Astrocyte (in vitro differentiated cells and primary cell): ENCODE measurements around the gene PREX1. TPM values are rescaled to one million over a fixed set of nuclear protein-coding genes. Genes with fewer than 3 reads are reported as not detected.
A peak's percentile ranks its signal among the peaks of the same experiment; 100 is the strongest.

Experiments
- DNase-seq: peaks from one replicate; pipeline ENCODE4 v3.0.0-alpha.2; 2010; ENCODE audit warnings: low read depth
- FAIRE-seq: peaks from 2 replicates; lab custom pipeline; 2011; peaks lifted over from hg19 to GRCh38; lab: Jason Lieb, UNC
- H2AFZ ChIP-seq: 2 replicates; pipeline ENCODE4 v1.6.0; 2012; ENCODE audit warnings: low read depth, low read length, inconsistent platforms
- H3K27ac ChIP-seq: 2 replicates; pipeline ENCODE4 v1.5.1; 2011; ENCODE audit warnings: low read depth, low read length, inconsistent platforms
- H3K27me3 ChIP-seq: 2 replicates; pipeline ENCODE4 v1.6.0; 2011; ENCODE audit warnings: low read length, inconsistent platforms; ENCODE audit not compliant: insufficient read depth
- H3K36me3 ChIP-seq: 2 replicates; pipeline ENCODE4 v1.5.1; 2011; ENCODE audit warnings: low read length, inconsistent platforms; ENCODE audit not compliant: insufficient read depth
- H3K4me1 ChIP-seq: 2 replicates; pipeline ENCODE4 v1.5.1; 2011; ENCODE audit warnings: low read length, inconsistent platforms; ENCODE audit not compliant: insufficient read depth
- H3K4me2 ChIP-seq: 2 replicates; pipeline ENCODE4 v1.6.0; 2012; ENCODE audit warnings: low read length, inconsistent platforms
- H3K4me3 ChIP-seq: 2 replicates; pipeline ENCODE4 v1.5.1; 2011; ENCODE audit warnings: low read depth, mild to moderate bottlenecking, low read length, inconsistent platforms; ENCODE audit not compliant: insufficient read depth
- H3K79me2 ChIP-seq: 2 replicates; pipeline ENCODE4 v1.6.0; 2012; ENCODE audit warnings: mild to moderate bottlenecking, low read length, inconsistent platforms; ENCODE audit not compliant: insufficient read depth
- H3K9ac ChIP-seq: 2 replicates; pipeline ENCODE4 v1.6.0; 2012; ENCODE audit warnings: mild to moderate bottlenecking, low read length, inconsistent platforms
- H3K9me3 ChIP-seq: 2 replicates; pipeline ENCODE4 v1.5.1; 2012; ENCODE audit warnings: low read depth, mild to moderate bottlenecking, low read length, inconsistent platforms; ENCODE audit not compliant: insufficient read depth
- H4K20me1 ChIP-seq: 2 replicates; pipeline ENCODE4 v1.6.0; 2012; ENCODE audit warnings: low read length, inconsistent platforms; ENCODE audit not compliant: insufficient read depth
- H3K27ac Mint-ChIP-seq: one replicate; pipeline ENCODE4 v1.8.0; 2021; ENCODE audit warnings: mild to moderate bottlenecking, mixed read lengths; ENCODE audit not compliant: unreplicated experiment
- H3K27me3 Mint-ChIP-seq: one replicate; pipeline ENCODE4 v1.8.0; 2021; ENCODE audit warnings: low read depth, mixed read lengths; ENCODE audit not compliant: unreplicated experiment
- H3K36me3 Mint-ChIP-seq: one replicate; pipeline ENCODE4 v1.8.0; 2021; ENCODE audit warnings: low read depth, mixed read lengths; ENCODE audit not compliant: unreplicated experiment
- H3K4me1 Mint-ChIP-seq: one replicate; pipeline ENCODE4 v1.8.0; 2021; ENCODE audit warnings: low read depth, mixed read lengths; ENCODE audit not compliant: unreplicated experiment
- H3K4me3 Mint-ChIP-seq: one replicate; pipeline ENCODE4 v1.8.0; 2021; ENCODE audit warnings: mild to moderate bottlenecking, moderate library complexity, mixed read lengths; ENCODE audit not compliant: unreplicated experiment
- H3K9me3 Mint-ChIP-seq: one replicate; pipeline ENCODE4 v1.8.0; 2021; ENCODE audit warnings: mild to moderate bottlenecking, mixed read lengths; ENCODE audit not compliant: unreplicated experiment
- CTCF ChIP-seq: IDR thresholded peaks from 2 replicates; pipeline ENCODE4 v1.5.1; 2011; ENCODE audit warnings: low read depth, mild to moderate bottlenecking, inconsistent platforms, low read length, moderate library complexity; ENCODE audit not compliant: insufficient read depth
- EZH2 ChIP-seq: IDR thresholded peaks from 2 replicates; pipeline ENCODE4 v1.6.1; 2012; ENCODE audit warnings: mild to moderate bottlenecking, low read length, inconsistent platforms; ENCODE audit not compliant: insufficient read depth
- total RNA-seq: library from RNA; stranded (reverse); gene quantifications from 2 replicates; pipeline ENCODE4 v1.2.1, GENCODE V29; 2021

PREX1 gene
- total RNA-seq, 1 donor from 2014 or later, result 3.5 TPM

DNA sequence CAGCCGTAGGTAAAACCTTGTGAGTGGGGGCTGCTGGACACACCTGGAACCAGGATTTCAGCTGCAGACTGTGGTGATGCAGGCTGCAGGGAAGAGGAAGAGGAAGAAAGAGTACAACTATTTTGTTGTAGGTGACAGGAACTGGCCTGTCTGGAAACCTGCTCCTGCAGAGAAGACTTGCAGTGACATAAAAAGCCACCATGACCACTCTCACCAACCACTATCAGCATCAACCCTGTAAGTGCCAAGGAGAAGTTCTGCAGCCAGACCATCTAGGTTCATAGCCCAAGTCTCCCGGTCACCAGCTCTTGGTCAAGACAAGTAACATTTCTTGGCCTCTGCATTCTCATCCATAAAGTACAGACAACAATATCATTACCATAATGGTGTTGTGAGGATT, 91.2 kb downstream of the PREX1 start:
- no peak for TF ChIP-seq CTCF
- no peak for TF ChIP-seq EZH2
- Histone ChIP-seq H3K36me3 (no peaks in the 10 kb centered on the region), H3K4me3 (no peak overlapping the region), H4K20me1 (peaks cover 9% of the 10 kb centered on the region), H3K4me1 (peaks cover 7% of the 10 kb centered on the region), H3K9ac (no peak overlapping the region), H3K4me2 (no peak overlapping the region), H3K27ac (no peak overlapping the region), H2AFZ (no peak overlapping the region), H3K27me3 (no peaks in the 10 kb centered on the region), H3K79me2 (no peaks in the 10 kb centered on the region), H3K9me3 (no peaks in the 10 kb centered on the region)
- Mint-ChIP-seq H3K9me3 (peaks cover 13% of the 10 kb centered on the region), H3K4me1 (peaks cover 12% of the 10 kb centered on the region), H3K4me3 (no peak overlapping the region), H3K27me3 (peaks cover 4% of the 10 kb centered on the region), H3K36me3 (peaks cover 3% of the 10 kb centered on the region), H3K27ac (no peak overlapping the region)
- FAIRE-seq, result no peak
- DNase-seq, result no peak

DNA sequence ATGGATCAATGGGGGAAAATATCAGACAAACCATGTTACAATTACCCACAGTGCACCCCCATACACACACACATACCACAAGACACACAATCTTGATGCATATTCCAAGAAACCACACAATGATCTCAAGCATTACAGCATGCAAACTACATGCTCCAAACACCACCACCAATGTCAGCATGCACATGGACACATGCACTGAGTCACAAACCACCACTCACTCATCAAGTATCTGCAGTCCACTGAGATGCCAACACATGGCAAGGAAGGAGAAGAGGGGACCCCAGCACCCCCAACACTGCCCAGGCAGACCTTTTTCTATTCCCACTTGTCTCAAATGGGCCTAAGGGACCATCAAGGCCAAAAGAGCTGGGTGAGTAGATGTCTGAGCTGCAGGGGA, 91.6 kb downstream of the PREX1 start:
- DNase-seq, result peak; percentile 12
- Histone ChIP-seq H3K9me3 (no peaks in the 10 kb centered on the region), H3K79me2 (no peaks in the 10 kb centered on the region), H4K20me1 (peaks cover 9% of the 10 kb centered on the region), H2AFZ (no peak overlapping the region), H3K4me3 (no peak overlapping the region), H3K36me3 (no peaks in the 10 kb centered on the region), H3K4me1 (peaks cover 7% of the 10 kb centered on the region), H3K4me2 (no peak overlapping the region), H3K9ac (no peak overlapping the region), H3K27ac (no peak overlapping the region), H3K27me3 (no peaks in the 10 kb centered on the region)
- no peak for FAIRE-seq
- peaks cover 3% of the 10 kb centered on the region for H3K36me3 Mint-ChIP-seq
- TF ChIP-seq CTCF (no peak), EZH2 (no peak)
- H3K27ac Mint-ChIP-seq, result no peak overlapping the region
- H3K4me3 Mint-ChIP-seq, result no peak overlapping the region
- H3K4me1 Mint-ChIP-seq, result peaks cover 12% of the 10 kb centered on the region
- peaks cover 13% of the 10 kb centered on the region for H3K9me3 Mint-ChIP-seq
- peaks cover 4% of the 10 kb centered on the region for H3K27me3 Mint-ChIP-seq

DNA sequence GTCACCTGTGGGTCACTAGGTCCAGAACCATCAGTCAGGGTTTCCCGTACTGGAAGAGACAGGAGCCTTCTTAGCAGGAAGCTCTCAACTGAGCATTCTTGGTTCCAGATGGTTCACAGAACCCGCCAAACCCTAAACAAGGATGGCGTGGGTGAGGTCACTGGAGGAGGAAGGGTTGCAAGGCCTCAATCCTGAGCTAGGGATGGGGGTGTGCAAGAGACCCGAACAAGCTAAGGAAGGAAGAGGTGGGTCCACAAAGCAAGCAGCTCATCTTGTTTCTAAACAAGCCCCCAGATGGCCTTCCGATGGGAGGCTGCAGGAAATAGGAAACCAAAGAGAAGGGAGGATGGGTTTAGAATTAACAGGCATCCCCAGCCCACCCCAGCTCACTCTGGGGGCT, 92.7 kb downstream of the PREX1 start:
- no peaks in the 10 kb centered on the region for H3K9me3 ChIP-seq
- peaks cover 7% of the 10 kb centered on the region for H3K4me1 ChIP-seq
- no peak overlapping the region for H3K27ac ChIP-seq
- DNase-seq, result no peak
- H3K4me2 ChIP-seq, result no peak overlapping the region
- H3K9ac ChIP-seq, result no peak overlapping the region
- TF ChIP-seq EZH2, result no peak
- no peak for TF ChIP-seq CTCF
- Mint-ChIP-seq H3K4me3 (no peak overlapping the region), H3K27me3 (peaks cover 4% of the 10 kb centered on the region), H3K36me3 (peaks cover 3% of the 10 kb centered on the region), H3K9me3 (peaks cover 13% of the 10 kb centered on the region), H3K4me1 (peaks cover 12% of the 10 kb centered on the region), H3K27ac (no peak overlapping the region)
- no peaks in the 10 kb centered on the region for H3K36me3 ChIP-seq
- no peaks in the 10 kb centered on the region for H3K27me3 ChIP-seq
- no peaks in the 10 kb centered on the region for H3K79me2 ChIP-seq
- peaks cover 9% of the 10 kb centered on the region for H4K20me1 ChIP-seq
- H3K4me3 ChIP-seq, result no peak overlapping the region
- H2AFZ ChIP-seq, result no peak overlapping the region
- FAIRE-seq, result no peak
